Activated gamma-delta T cell treated with anti-CD3 and anti-CD28 coated beads, Interleukin-2, amount 50 U/mL, for 16 hours (primary cell): ENCODE results near the gene PSMA5.
"Not testable (repeated sequence)": the region's sequence is repeated elsewhere in the genome, so short reads cannot be mapped to it uniquely, and the experiment has no call there.

Experiments
- DNase-seq: peaks from one replicate; pipeline ENCODE4 v3.0.0-alpha.2; 2020; ENCODE audit warnings: low read depth

The PSMA5 gene

DNA sequence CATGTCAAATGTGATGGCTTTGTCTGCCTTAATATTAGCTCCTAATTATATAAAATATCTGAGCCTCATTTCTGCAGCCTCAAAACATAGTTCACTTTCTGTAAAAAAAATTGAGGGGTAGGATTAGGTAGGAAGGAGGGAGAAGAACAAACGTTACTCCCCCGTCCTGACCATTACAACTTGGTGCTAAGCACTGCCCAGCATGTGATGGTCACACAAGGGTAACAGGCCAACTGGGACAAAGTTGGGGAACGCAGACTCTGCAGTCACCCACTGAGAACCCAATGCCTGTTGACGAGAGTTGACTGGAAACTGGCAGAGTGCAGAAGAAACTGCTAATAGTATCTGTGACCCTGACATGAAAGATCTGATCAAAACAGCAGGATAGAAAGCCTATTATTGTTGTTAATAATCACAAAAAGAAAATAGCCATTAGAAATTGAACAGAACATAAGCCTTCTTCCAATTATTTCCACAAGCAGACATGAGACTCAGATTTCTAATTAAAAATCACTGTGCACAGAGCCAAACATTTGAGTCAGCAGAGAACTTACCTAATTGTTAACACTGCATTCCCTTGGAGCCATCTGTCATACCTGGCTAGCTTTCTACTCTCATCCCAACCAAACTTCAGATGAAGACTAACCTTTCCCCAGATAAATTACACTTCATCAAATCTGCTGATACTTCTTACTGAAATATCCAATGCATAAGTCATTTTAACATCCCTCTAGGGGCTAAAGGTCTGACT, 34.0 kb downstream of the PSMA5 start:
- DNase-seq: no peak

DNA sequence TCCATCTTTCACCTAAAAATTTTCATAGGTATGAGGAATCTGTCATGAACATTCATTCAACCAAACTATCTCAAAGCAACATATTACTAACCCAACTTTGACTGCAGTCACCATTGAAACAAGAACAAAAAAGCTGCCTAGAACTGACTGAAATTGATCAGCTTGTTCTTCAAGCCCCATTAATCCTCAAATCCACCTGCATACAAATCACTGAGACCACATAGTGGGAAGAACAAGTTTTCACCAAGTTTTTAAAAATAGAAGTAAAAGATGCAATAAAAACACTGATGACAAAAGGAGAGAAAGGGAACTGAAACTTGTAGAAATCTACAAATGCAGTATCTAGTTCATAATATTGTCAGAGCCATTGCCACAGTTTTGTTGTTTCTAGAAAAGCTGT, 34.6 kb downstream of the PSMA5 start:
- DNase-seq: no peak

DNA sequence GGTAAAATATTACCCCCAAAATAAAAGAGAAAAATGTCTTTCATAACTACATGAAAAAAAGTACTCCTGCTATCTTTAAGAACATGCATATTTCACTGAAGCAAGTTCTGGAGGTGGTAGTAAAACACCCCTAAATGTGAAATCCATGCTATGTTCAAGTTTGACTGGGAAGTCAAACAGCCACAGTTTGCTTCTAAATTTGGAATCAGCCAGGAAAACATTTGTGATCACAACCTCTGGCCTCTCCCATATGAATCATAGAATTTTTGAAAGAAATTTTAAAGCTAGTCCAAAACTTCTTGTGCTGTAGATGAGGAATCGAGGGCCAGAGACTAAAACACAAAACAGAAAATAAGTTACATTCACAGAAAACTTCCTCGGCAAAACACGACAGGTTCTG, 35.1 kb downstream of the PSMA5 start:
- no peak for DNase-seq

GRCh38 chr1:109389638-109390341, 36.5 kb downstream of the PSMA5 start:
- no peak for DNase-seq

DNA sequence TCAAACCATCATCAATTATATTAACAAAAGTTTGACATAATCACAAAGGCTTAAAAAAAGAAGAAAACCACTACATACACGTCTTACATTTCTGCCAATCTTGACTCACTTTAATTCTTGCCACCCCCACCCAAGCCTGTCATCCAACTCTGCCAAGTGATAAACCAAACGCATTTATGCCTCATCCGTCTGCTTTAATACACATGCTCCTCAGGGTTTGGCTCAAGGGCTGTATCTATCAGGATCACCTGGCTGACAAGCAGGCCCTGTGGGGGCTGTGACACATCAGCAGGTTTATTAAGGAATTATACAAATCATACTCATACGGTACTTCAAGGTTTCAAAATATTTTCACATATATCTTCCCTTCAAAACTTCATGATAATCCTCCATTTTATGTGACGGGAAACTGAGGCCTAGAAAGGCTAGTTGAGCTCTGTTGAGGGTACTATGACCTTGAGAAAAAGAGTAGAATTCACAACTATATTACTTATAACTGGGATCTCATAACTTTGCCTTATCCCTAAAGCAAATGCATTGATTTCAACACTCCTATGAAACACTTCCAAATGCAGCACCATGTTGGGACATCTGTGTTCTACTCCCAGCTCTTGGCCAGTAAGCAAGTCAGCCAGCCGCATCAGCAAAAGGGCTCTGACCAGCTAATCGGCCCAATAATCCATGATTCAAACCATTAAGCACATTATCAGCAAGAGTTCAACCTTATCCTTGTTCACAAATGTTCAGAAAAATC, 37.2 kb downstream of the PSMA5 start:
- no peak for DNase-seq

GRCh38 chr1:109388208-109388711, 38.0 kb downstream of the PSMA5 start:
- no peak for DNase-seq

DNA sequence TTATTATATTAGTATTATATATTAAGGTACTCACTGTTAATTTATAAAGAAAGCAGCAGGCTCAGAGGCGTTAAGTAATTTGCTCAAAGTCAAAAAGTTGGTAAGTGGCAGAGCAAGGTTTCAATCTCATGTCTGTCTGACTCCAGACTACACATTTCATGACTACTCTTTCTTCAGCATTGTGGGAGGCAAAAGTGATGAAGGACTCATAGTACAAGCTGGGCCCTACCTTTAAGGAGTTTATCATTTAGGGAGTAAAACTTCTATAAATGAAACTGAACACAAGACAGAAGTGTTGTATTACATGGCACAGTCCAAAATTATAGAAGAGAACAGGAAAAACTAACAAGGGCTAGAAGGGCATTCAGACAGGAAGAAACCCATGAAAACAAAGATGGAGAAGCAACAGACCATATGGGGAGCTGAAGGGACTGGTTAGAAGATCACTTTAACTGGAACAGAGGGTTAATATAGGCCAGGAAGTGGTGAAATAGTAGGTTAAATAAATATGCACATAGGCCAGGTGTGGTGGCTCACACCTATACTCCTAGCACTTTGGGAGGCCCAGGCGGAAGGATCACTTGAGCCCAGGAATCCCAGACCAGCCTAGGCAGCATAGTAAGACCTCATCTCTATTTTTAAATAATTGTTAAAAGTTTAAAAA, 40.1 kb downstream of the PSMA5 start:
- DNase-seq: no peak

- DNase-seq: no peak
These were observed 40.8 kb downstream of the PSMA5 start for GRCh38 chr1:109385417-109385816.

DNA sequence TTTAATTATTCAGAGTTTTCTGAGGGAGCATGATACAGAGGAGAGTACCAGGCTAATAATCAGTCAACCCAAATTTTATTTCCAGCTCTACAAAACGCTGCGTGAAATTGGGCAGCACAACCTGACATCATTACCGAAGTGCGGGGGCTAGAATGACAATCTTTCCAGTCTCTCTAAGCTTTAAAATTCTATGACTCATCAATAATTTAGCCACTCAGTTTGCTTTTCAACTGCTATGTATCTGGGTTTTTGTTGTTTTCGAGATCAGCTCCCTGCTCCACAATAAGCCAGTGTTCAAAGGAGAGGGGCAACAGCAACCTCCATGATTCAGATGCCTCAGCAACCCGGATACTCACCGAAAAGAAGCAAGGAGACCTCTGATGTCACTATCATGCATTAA, 42.4 kb downstream of the PSMA5 start:
- DNase-seq: no peak

DNA sequence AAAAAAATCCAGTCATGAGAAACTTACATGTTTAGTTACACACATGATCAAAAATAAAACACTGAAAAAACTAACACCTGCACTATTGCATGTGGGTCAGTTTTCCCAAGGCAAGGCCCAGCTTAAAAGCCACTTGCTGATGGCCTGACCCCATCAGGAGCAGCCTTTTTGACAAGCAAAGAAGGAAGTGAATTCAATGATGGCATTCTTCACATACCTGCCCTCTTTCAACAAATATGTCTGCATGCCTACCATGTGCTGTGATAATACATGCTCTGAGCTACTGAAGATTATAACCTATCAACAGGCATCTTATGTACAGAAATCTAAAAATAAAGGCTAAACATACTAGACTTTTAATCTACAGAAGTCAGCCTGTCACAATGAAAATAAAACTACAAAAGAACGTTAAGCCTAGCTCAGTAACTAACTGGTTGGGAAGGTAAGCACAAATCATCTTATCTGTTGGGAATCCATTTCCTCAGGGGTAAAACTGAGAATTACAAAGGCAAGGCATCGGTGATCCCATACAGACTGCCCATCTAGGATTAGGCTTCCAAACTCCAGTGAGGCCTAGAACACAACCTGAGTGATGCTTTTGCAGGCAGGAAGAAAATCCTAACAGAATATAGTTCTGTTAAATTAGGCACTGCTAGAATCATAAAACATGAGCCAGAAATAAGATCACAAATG, 43.0 kb downstream of the PSMA5 start:
- DNase-seq: no peak

DNA sequence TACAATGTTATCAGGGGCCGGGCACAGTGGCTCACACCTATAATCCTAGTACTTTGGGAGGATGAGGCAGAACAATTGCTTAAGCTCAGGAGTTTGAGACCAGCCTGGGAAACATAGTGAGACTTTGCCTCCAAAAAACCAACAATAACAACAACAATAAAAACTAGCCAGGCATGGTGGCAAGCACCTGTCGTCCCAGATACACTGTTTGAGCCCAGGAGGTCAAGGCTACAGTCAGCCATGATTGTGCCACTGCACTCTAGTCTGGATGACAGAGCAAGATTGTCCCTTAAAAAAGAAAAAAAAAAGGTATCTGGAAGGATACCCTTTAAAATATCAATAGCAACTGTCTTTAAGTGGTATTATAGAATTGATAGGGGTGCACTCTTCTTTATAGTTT, 44.7 kb downstream of the PSMA5 start:
- DNase-seq: no peak

GRCh38 chr1:109379907-109380306, 46.3 kb downstream of the PSMA5 start:
- no peak for DNase-seq

- DNase-seq: no peak
These were observed 46.8 kb downstream of the PSMA5 start for GRCh38 chr1:109379422-109379821.

GRCh38 chr1:109377698-109378097, 48.5 kb downstream of the PSMA5 start:
- DNase-seq: no peak

- DNase-seq: not testable (repeated sequence)
These were observed 52.6 kb downstream of the PSMA5 start for GRCh38 chr1:109373696-109374095.

GRCh38 chr1:109373126-109373525, 53.1 kb downstream of the PSMA5 start:
- DNase-seq: no peak

DNA sequence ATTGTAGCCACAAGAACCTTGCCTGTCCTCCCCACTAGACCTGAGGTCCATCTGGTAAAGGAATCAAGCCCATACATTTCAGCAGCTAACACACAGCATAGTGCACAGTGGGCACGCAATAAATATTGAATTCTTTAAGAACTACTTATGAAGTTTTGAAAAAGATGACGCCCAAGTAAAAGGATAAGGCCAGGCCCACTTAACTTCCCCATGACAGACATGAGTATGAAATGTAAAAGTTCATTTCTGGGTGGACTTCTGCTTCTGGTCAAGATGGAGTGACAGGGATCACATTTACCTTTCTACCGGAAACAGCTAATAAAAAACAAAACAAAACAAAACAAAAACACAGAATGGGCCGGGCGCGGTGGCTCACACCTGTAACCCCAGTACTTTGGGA, 54.0 kb downstream of the PSMA5 start:
- no peak for DNase-seq

- no peak for DNase-seq
These were observed 54.9 kb downstream of the PSMA5 start for GRCh38 chr1:109371341-109371739.

- DNase-seq: no peak
These were observed 55.4 kb downstream of the PSMA5 start for GRCh38 chr1:109370712-109371340.

DNA sequence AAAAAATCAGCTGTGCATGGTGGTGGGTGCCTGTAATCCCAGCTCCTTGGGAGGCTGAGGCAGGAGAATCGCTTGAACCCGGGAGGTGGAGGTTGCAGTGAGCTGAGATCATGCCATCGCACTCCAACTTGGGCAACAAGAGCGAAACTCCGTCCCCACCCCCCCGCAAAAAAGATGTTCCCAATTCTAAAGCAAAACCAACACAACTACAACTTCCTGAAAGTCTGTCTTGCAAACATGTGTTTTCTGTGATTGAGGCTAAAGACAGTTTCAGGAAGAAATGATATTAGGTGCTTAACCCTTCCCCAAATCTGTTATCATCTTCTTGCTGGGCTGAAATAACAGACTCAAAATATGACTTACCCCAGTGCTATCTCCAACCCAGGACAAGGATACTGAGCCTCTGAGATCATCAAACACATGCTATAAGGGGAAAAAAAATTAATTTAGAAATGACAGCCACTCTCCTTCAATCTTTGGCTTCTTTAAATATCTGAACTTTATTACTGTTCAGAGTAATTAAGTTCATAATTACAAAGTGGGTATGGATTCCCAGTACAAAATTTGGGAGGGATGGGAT, 57.0 kb downstream of the PSMA5 start:
- no peak for DNase-seq

GRCh38 chr1:109368464-109368863, 57.8 kb downstream of the PSMA5 start:
- DNase-seq: no peak
